GM23248 (cell line): ENCODE measurements around the gene CFB. TPM values are rescaled to one million over a fixed set of nuclear protein-coding genes. Genes with fewer than 3 reads are reported as not detected.

ENCODE experiments used
- DNase-seq: peaks from one replicate; pipeline ENCODE4 v3.0.0-alpha.2; 2015
- H2AFZ ChIP-seq: fragments of 200-600 bp; sonication (generic); 2 replicates; pipeline ENCODE4 v1.6.1; 2016; ENCODE audit warnings: antibody characterized with exemption
- H3F3A ChIP-seq: fragments of 200-600 bp; sonication (generic); 2 replicates; pipeline ENCODE4 v1.6.1; 2016; ENCODE audit warnings: mild to moderate bottlenecking, antibody characterized with exemption, mixed run types; ENCODE audit not compliant: insufficient read depth
- H3K27ac ChIP-seq: fragments of 200-600 bp; sonication (generic); 2 replicates; pipeline ENCODE4 v1.5.1; 2016; ENCODE audit warnings: mild to moderate bottlenecking
- H3K27me3 ChIP-seq: fragments of 200-600 bp; sonication (generic); replicated peaks from 2 replicates; pipeline ENCODE4 v1.6.1; 2016; ENCODE audit warnings: mild to moderate bottlenecking; ENCODE audit not compliant: insufficient read depth
- H3K36me3 ChIP-seq: fragments of 200-600 bp; sonication (generic); 2 replicates; pipeline ENCODE4 v1.6.1; 2016; ENCODE audit warnings: low read depth, mild to moderate bottlenecking
- H3K4me1 ChIP-seq: fragments of 200-600 bp; sonication (generic); 2 replicates; pipeline ENCODE4 v1.6.1; 2016; ENCODE audit warnings: mild to moderate bottlenecking; ENCODE audit not compliant: insufficient read depth
- H3K4me2 ChIP-seq: fragments of 200-600 bp; sonication (generic); one replicate; pipeline ENCODE4 v1.6.1; 2016; ENCODE audit warnings: mild to moderate bottlenecking; ENCODE audit not compliant: unreplicated experiment
- H3K4me3 ChIP-seq: fragments of 200-600 bp; sonication (generic); 2 replicates; pipeline ENCODE4 v1.5.1; 2016; ENCODE audit warnings: mild to moderate bottlenecking
- H3K79me2 ChIP-seq: fragments of 200-600 bp; sonication (generic); 2 replicates; pipeline ENCODE4 v1.6.1; 2016; ENCODE audit warnings: mild to moderate bottlenecking; ENCODE audit not compliant: insufficient read depth
- H3K9ac ChIP-seq: fragments of 200-600 bp; sonication (generic); 2 replicates; pipeline ENCODE4 v1.6.1; 2016; ENCODE audit warnings: mild to moderate bottlenecking
- H3K9me2 ChIP-seq: fragments of 200-600 bp; sonication (generic); 2 replicates; pipeline ENCODE4 v1.6.1; 2016; ENCODE audit warnings: mixed run types, mild to moderate bottlenecking, moderate library complexity; ENCODE audit not compliant: insufficient read depth
- H3K9me3 ChIP-seq: fragments of 200-600 bp; sonication (generic); one replicate; pipeline ENCODE4 v1.6.1; 2017; ENCODE audit warnings: low read depth
- H4K20me1 ChIP-seq: fragments of 200-600 bp; sonication (generic); 2 replicates; pipeline ENCODE4 v1.6.0; 2016; ENCODE audit not compliant: insufficient read depth
- EZH2 ChIP-seq: fragments of 200-600 bp; sonication (generic); IDR thresholded peaks from 2 replicates; pipeline ENCODE4 v1.6.1; 2018; ENCODE audit warnings: antibody characterized with exemption, mild to moderate bottlenecking; ENCODE audit not compliant: insufficient read depth, poor library complexity, severe bottlenecking
- EZH2phosphoT487 ChIP-seq: fragments of 200-600 bp; sonication (generic); IDR thresholded peaks from 2 replicates; pipeline ENCODE4 v1.6.1; 2018; ENCODE audit warnings: antibody characterized with exemption, moderate library complexity, mild to moderate bottlenecking, low read depth; ENCODE audit not compliant: insufficient read depth
- WGBS, 2 experiments: methylation state at CpG; one replicate each; pipeline ENCODE4 v1.1.6; 2015 to 2017; ENCODE audit warnings: low lambda C conversion rate in 2 of 2, low coverage in 1 of 2; ENCODE audit errors: missing lambda C conversion rate in 2 of 2; 5-methylcytosine and 5-hydroxymethylcytosine counted together
- in situ Hi-C: fragments of 300-500 bp; cut with MboI; formaldehyde crosslinking; loops from 2 replicates; pipeline ENCODE4 v1.15.0; 2020
- polyA plus RNA-seq: library from polyadenylated mRNA; unstranded; fragments of >200 nt; fragmentation: Nextera tagmentation; extraction: Ambion mirVana; gene quantifications from 2 replicates; pipeline ENCODE4 v1.2.1, GENCODE V29; 2016
- total RNA-seq: library from RNA; depleted of rRNA; stranded (reverse); fragments of >200 nt; shearing (Covaris generic); gene quantifications from 2 replicates; pipeline ENCODE4 v1.2.3, GENCODE V29; 2014

The CFB gene
- total and polyA plus RNA-seq, 2 experiments from 2014 or later: 3.9 to 4.4 TPM

- no peaks in the 10 kb centered on the region for H3K9me2 ChIP-seq
- peaks cover 32% of the 10 kb centered on the region for H3K79me2 ChIP-seq
- no peak overlapping the region for H3K9ac ChIP-seq
- in situ Hi-C loops: no loop called here
- H3F3A ChIP-seq: peaks cover 19% of the 10 kb centered on the region; the same call in 1 of the 2 replicates
- no peak for TF ChIP-seq EZH2
- TF ChIP-seq EZH2phosphoT487: no peak
- H3K4me1 ChIP-seq: peaks cover 10% of the 10 kb centered on the region
- H3K4me2 ChIP-seq: no peak overlapping the region
- H3K27me3 ChIP-seq: no peaks in the 10 kb centered on the region
- H2AFZ ChIP-seq: no peak overlapping the region
- H3K9me3 ChIP-seq: no peaks in the 10 kb centered on the region
- no peaks in the 10 kb centered on the region for H4K20me1 ChIP-seq
- H3K36me3 ChIP-seq: peaks cover 33% of the 10 kb centered on the region
- H3K27ac ChIP-seq: no peak overlapping the region
- WGBS, 2 experiments: 95 to 98% methylated on average over 26 to 28 of the region's 28 CpGs
- DNase-seq: no peak
- no peak overlapping the region for H3K4me3 ChIP-seq
Observed at GRCh38 chr6:31954511-31954910, 8.6 kb downstream of the CFB start.

- WGBS, 2 experiments: 72 to 77% methylated on average over 3 of the region's 3 CpGs
- in situ Hi-C loops: no loop called here
Observed at GRCh38 chr6:31956796-31957195, 10.9 kb downstream of the CFB start.

GRCh38 chr6:31958412-31958740 is 12.5 kb downstream of the CFB start:
- Histone ChIP-seq H3K9me2 (no peaks in the 10 kb centered on the region), H3K27ac (peak overlapping the region; percentile 77), H3K9me3 (no peaks in the 10 kb centered on the region), H3K4me3 (peak overlapping the region; percentile 99), H4K20me1 (no peaks in the 10 kb centered on the region), H3K4me2 (peak overlapping the region; percentile 90), H3K79me2 (peaks cover 58% of the 10 kb centered on the region), H3K4me1 (peaks cover 16% of the 10 kb centered on the region), H3F3A (peaks cover 15% of the 10 kb centered on the region; the same call in 1 of the 2 replicates), H3K36me3 (peaks cover 23% of the 10 kb centered on the region), H2AFZ (peak overlapping the region; percentile 96), H3K27me3 (no peaks in the 10 kb centered on the region), H3K9ac (peak overlapping the region; percentile 97)
- 1 to 6% methylated on average over 11 of the region's 11 CpGs for WGBS, 2 experiments
- in situ Hi-C loops: no loop called here
- peak; percentile 44 for DNase-seq
- TF ChIP-seq EZH2phosphoT487 (no peak), EZH2 (no peak)

More at GRCh38 chr6:31956796-31957195, 10.9 kb downstream of the CFB start:
- DNase-seq: no peak
- Histone ChIP-seq H3K9me3 (no peaks in the 10 kb centered on the region), H3K27me3 (no peaks in the 10 kb centered on the region), H3F3A (peaks cover 18% of the 10 kb centered on the region; the same call in 1 of the 2 replicates), H3K4me1 (peaks cover 16% of the 10 kb centered on the region), H3K9ac (peak overlapping the region; percentile 97; the same call in 1 of the 2 replicates), H3K4me3 (no peak overlapping the region), H3K9me2 (no peaks in the 10 kb centered on the region), H3K36me3 (peaks cover 31% of the 10 kb centered on the region), H3K4me2 (no peak overlapping the region), H4K20me1 (no peaks in the 10 kb centered on the region), H2AFZ (no peak overlapping the region), H3K27ac (no peak overlapping the region), H3K79me2 (peaks cover 53% of the 10 kb centered on the region)
- TF ChIP-seq EZH2: no peak
- TF ChIP-seq EZH2phosphoT487: no peak

- peak within 1 kb of the TSS; percentile 77 for H3K27ac ChIP-seq
- peak within 1 kb of the TSS; percentile 95 for H3K4me2 ChIP-seq
- no peaks in the 10 kb centered on the region for H3K9me3 ChIP-seq
- peaks cover 16% of the 10 kb centered on the region for H3K4me1 ChIP-seq
- 1 to 2% methylated on average over 54 to 58 of the region's 59 CpGs for WGBS, 2 experiments
- TF ChIP-seq EZH2phosphoT487 (no peak), EZH2 (no peak)
- peaks cover 24% of the 10 kb centered on the region for H3K36me3 ChIP-seq
- peak within 1 kb of the TSS; percentile 99 for H3K4me3 ChIP-seq
- in situ Hi-C loops: no loop called here
- H3K27me3 ChIP-seq: no peaks in the 10 kb centered on the region
- no peaks in the 10 kb centered on the region for H4K20me1 ChIP-seq
- 0 out of 2 replicates have a peak, but pooled peaks cover 8% of the 10 kb centered on the region for H3F3A ChIP-seq
- peak; percentile 100 for DNase-seq
- no peaks in the 10 kb centered on the region for H3K9me2 ChIP-seq
- peaks cover 58% of the 10 kb centered on the region for H3K79me2 ChIP-seq
- peak within 1 kb of the TSS; percentile 97 for H3K9ac ChIP-seq
- peak within 1 kb of the TSS; percentile 96 for H2AFZ ChIP-seq
Observed at GRCh38 chr6:31958741-31959739, 13.1 kb downstream of the CFB start, which contains the start of the genes NELFE and SKIC2. Gene NELFE, minus strand, starts transcription at chr6:31958971. Its CDS starts 525 bp downstream, at chr6:31958446. Gene SKIC2, plus strand, starts transcription at chr6:31959175. Its CDS starts 18 bp downstream, at chr6:31959193.
